HG03565 (cell line): Measurements from ENCODE around the gene MTUS2.

Experiments
- ATAC-seq: cut with Tn5 transposase; IDR thresholded peaks from one replicate; pipeline ENCODE4 v1.9.1; 2021; ENCODE audit warnings: mild to moderate bottlenecking, moderate library complexity; ENCODE audit not compliant: unreplicated experiment

The MTUS2 gene

DNA sequence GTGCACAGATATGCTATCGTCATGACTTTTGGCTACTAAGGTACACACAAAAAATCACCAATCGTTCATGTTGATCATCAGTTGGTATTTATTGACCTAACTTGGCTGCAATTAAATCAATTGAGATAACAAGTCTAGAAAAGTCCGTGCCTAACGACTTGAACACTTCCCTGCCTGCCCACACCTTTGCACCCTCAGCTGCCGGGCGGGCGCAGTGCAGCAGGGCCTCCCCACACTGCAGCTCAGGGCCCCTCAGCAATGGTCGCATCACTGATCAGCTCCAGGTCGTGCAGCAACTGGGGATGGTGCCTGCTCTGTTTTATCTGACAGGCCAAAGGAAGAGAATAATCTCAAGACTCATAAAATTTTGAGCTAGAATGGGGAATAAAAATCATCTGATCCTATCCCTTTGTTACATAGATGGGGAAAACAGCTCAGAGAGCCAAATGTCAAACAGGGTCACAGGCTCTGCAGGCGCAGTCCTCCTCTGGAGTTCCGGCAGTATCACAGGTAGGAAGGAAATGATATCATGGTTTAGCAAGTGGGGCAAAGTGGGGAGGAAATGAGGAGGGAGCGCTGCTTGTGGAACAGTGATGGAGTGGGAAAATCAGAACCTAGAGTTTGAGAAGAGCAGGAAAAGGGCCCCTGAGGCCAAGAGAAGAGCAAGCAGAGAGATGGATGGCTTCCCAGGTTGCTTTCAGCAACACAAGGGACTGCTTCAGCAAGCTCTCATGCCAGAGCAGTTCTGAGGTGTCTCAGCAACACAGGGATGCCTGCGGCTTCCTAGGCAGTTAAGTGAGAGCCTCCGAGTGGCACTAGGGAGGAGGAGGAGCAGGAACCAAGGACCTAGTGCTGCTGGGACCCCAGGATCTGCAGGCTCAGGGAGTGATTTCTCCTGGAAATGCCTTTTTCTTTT, 717.9 kb downstream of the MTUS2 start:
- ATAC-seq = no peak

DNA sequence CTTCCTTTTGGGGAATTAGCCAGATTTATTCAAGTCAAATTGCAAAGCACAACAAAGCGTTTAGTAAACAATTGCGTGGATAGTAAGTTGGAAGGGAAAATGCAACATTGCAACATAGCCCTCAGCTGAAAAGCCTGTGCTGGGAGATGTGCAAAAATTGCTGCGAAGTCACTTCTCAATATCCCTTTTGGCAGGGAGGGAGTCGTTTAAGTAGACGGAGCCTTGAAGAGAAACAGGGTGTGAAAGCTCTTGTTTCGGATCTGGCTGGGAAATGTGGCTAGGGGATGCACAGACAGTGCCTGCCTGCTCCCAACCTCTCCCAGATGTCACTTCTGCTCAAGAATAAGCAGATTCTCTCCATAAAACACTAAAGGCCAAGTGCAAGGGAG, 718.5 kb downstream of the MTUS2 start:
- ATAC-seq = no peak

DNA sequence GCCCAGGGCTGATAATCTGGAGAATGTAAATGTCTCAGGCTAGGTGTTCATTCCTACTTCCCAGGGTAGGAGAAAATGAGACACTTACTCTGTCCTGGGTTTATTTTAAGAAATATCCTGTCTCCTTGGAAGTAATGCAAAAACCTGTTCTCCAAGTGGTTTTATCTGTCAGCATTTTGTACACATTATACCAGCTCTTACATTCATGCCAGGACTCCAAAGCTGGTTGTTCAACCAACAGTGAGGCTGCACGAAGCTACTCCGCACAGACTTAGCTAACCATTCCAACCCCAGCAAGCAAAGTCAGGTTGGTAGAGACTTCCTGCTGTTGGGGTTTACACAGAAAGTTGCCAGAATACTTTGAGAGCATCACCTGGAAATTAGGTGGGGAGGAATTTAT, 719.7 kb downstream of the MTUS2 start:
- ATAC-seq = no peak

DNA sequence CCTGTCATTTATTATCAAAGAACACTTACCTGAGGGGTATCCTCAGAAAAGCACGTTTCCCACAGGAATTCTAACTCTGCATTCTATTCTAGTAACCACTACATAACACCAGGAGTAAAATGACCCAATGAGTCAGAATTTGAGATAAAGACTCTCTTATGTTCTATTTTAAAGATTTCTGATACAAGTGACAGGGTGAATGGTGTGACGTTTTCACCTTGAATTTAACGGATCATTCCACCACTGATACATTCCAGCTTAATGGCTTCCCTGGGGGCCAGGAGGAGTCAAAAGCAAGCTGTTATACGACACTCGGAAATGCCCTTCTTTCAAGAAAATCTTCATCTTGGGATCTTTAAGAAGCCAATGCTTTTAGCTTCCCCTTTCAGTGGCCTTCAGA, 720.2 kb downstream of the MTUS2 start:
- ATAC-seq = no peak

DNA sequence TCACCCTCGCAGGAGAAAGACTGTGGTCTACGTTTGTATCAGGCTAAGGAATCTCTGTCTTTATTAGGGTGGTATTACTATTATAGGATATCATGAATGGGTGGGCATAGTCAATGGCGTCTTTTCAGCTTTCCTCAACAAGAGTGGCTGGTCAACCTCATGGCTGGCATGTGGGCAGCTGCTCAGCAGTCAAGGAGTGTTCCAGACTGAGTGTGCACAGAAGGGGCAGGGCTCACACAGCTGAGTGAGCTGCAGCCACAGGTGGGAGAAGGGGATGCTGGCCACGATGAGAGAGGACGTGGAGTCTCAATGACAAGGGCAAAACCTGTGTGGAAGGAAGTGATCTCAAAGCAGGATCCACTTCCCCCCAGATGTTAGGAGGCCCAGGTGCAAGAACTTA, 720.7 kb downstream of the MTUS2 start:
- ATAC-seq = no peak

DNA sequence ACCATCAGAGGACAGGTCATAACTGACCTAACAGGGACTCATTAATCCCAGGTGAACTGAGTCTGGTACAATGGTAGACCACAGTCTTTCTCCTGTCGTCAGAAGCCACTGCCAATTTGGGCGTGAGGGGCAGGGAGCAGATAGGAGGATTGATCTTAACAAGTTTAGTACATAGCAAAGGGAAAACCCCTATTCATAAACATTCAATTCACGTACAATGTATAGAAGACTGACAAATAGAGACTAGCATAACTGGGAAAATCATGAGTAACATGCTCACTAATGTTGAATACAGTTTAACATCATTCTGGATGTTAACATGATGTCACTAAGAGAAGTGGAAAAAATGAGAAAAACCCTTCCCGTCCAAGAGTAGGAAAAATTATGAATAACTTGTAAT, 721.3 kb downstream of the MTUS2 start:
- no peak for ATAC-seq

DNA sequence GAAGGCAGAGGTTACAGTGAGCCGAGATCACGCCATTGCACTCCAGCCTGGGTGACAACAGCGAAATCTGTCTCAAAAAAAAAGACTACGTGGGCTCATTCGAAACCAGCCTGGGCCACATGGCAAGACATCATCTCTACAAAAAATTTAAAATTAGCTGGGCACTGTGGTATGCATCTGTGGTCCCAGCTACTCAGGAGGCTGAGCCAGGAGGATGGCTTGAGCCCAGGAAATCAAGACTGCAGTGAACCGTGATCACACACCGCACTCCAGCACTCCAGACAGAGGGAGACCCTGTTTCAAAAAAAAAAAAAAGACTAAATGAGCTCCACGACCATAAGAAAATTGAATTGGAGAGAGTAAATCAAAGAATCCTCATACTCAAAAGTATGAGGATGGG, 722.2 kb downstream of the MTUS2 start:
- ATAC-seq = no peak

DNA sequence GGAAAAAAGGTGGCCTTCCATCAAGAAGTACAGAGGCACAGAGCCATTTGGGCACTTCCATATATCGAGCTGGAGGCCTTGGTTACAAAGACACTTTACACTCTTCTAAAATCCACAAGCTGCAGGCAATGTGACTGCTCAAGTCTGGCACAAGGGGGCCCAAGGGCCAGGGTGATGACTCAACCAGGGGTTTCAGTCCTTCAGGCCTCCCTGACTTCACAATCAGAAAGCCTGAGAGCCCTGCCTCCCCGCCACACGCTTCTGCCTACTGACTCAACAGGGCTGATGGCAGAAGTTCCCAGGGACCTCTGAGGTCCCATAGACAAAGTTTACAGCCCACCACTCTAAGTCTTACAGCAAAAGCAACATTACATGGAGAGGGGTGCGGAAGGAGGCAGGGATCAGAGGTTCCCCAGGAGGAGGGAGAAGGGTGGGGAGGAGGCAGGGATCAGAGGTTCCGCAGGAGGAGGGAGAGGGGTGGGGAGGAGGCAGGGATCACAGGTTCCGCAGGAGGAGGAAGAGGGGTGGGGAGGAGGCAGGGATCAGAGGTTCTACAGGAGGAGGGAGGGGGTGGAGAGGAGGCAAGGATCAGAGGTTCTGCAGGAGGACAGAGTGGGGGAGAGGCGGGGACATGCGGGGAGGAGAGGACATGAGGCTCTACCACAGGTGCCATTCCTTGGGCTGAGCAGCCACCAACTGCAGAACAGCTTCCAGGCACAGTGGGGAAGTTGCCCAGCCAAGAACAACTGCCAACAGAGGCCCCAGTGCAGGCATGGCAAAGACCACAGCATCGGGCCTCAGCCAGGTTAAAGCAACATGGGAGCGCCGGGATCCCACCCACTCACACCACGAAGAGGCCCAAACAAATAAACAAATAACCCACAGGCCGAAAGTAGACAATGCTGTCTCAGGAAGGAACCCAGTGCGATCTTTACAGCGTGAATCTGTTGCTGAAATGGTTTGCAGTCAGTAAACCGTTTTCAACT, 723.4 kb downstream of the MTUS2 start:
- ATAC-seq = peak; percentile 98

DNA sequence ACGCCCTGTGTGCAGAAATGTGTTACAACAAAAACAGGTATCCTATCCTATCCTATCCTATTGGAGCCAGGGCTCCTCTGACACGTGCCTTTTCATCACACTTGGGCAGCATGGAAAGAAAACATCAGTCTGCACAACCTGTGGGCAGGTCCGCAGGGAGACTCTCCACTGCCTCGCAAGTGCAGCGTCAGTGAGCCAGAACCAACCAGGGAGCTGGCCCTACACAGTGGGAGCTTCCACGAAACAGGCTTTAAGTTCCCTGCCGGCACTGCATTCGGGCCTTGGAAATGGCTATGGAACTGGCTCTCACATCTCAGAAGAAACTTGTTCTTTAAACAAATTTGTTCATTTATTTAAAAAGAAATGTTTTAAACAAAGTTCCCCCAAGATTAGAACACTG, 725.8 kb downstream of the MTUS2 start:
- no peak for ATAC-seq

DNA sequence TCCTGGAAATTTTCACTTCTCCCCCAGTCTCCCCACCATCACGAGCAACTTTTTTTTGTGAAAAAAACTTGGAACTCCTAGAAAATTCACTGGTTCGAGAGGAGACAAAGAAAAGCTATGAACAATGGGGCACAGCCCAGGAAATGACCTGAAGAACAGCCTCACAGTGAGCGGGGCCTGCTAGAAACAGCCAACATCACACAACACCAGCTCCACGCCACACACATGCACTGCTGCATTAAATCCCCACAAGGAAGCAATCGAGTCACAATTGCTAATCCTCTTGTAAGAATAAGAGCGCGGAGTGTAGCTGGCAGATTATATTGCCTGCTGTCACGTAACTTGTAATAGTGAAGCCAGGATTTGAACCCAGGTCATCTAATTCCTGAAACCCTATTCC, 726.5 kb downstream of the MTUS2 start:
- ATAC-seq = no peak

DNA sequence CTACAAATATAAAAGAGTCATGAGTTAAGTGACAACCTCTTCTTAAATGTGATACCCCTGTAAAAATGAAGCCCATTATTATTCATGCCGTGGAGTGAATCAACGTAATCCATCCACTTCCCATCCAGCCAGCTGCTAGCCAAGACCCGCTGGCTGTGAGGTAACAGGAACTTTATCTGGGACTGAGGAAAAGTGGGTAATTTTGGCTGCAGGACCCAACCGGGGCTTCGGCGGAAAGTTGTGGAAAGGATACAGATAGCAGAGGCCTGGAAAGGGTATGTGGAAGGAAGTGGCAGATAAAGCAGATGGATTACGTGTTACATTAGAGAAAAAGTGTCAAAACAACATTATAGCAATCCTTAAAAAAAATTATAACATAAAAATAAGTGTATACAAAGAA, 727.0 kb downstream of the MTUS2 start:
- no peak for ATAC-seq

DNA sequence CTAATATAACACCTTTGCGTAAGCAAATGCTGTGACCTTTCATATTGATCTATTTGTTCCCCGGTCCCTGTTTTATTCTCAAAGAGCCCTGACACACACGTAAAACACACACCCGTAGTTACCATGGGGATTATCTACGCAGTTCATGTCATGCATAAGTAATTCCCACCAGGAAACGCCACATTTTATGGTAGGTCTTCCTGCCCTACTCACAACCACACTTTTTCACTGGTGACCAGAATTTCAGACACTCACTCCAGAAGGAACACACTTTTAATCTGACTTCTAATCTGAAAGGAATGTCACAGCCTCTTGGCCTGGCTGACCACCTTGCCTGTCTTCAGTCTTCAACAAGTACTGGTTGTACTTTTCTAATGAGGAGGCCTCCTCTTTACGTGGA, 728.6 kb downstream of the MTUS2 start:
- no peak for ATAC-seq

DNA sequence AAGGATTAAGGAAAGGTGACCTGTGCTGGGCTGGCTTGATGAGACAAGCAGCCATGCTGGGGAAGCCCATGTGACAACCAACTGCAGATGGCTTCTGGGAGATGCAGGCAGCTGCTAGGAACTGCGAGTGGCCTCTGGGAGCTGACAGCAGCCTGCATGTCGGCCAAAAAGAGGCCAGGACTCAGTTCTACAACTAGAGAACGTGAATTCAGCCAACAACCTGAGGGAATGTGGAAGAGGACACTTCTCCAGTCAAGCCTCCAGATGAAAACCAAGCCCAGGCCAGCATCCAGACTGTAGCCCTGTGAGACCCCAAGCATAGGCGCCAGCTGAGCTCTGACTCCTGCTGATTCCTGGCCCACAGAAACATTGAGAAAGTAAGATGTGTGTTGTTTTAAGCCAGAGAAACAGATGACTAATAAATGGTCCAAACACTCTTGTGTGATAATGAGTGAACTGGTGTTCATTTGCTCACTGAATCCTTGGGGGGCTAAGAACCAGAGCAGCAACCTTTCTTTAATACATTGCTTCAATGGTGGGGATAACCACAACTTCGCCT, 730.4 kb downstream of the MTUS2 start:
- ATAC-seq = no peak

DNA sequence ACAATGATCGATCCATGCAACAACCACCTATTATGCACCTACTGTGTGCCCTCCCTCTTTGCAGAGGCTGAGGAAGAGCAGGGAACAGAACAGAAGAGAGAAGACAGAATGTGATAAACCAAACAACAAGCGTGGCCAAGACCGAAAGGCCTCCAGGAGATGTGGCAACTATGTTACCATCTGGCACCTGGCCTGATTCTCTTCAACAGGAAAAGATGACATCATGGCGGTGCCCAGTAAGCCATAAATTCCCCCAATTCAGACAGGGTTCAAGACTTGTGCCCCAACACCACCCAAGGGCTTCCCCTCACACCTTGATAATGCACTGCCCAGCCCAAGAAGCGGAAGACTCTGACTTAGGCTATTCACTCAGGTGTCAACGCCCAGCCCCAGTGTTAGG, 731.1 kb downstream of the MTUS2 start:
- no peak for ATAC-seq
